HG03460 (cell line): ENCODE measurements around the gene IPO13.

Experiments used
- ATAC-seq: cut with Tn5 transposase; IDR thresholded peaks from one replicate; pipeline ENCODE4 v1.9.1; 2021; ENCODE audit not compliant: unreplicated experiment

The IPO13 gene, protein sequence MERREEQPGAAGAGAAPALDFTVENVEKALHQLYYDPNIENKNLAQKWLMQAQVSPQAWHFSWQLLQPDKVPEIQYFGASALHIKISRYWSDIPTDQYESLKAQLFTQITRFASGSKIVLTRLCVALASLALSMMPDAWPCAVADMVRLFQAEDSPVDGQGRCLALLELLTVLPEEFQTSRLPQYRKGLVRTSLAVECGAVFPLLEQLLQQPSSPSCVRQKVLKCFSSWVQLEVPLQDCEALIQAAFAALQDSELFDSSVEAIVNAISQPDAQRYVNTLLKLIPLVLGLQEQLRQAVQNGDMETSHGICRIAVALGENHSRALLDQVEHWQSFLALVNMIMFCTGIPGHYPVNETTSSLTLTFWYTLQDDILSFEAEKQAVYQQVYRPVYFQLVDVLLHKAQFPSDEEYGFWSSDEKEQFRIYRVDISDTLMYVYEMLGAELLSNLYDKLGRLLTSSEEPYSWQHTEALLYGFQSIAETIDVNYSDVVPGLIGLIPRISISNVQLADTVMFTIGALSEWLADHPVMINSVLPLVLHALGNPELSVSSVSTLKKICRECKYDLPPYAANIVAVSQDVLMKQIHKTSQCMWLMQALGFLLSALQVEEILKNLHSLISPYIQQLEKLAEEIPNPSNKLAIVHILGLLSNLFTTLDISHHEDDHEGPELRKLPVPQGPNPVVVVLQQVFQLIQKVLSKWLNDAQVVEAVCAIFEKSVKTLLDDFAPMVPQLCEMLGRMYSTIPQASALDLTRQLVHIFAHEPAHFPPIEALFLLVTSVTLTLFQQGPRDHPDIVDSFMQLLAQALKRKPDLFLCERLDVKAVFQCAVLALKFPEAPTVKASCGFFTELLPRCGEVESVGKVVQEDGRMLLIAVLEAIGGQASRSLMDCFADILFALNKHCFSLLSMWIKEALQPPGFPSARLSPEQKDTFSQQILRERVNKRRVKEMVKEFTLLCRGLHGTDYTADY

DNA sequence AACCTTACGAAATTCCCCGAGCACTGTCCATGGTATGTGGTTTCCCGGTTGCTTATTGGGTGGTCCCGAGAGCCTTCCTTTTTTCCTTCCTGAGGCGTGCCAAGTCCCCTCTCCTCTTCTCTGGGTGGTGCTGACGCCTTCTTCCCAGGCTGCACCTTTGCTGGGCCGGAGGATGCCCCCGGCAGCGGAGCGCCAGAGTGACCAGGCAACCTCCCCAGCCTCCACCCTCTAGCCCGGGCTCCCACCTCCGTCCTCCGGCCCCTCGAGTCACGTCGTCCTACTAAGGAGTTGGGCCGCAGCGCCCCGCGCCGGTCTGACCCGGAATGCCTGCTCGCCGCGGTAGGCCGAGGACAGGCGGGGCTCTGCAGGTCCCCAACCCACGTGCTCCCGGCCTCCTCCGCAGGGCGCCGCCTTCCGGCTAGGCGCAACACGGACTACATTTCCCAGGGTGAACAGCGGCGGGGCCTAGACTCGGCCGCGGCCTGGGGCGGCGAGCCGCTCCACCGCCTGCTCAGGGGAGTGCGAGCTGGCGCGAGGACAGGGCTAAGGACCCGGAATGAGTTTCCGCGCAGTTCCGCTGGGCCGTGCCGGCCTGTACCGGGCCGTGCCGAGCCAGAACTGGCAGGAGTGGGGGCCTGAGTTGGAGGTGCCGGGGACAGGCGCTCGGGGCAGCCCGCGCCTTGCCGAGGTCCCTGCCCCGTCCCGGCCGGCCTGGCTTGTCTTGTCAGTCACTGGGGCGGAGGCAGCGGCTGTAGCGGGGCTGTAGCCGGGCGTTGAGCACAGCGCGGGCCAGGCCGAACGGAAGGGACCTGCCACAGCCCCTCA is at the start of gene IPO13:
IPO13 (plus strand) TSS at position 715 of the 825 bp plus-strand sequence. CDS start 651 bp downstream, outside the sequence.
- ATAC-seq = peak; percentile 86

DNA sequence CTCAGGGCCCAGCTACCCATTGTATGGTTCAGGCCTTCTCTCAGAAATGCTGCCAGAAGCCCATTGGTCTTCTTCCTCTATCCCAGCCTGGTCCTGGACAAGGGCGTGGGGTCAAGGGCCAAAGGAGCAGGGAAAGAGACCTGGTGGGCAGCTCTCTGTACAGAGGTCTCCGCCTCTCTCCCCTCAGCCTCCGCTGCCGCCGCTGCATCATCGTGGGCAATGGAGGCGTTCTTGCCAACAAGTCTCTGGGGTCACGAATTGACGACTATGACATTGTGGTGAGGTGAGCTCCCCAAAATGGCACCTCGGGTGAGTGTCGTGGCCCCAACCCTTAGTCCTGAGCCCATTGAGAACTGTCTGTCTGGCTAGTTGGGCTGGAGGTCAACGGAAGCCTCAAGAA is 47.8 kb upstream of the IPO13 start:
- ATAC-seq = no peak

DNA sequence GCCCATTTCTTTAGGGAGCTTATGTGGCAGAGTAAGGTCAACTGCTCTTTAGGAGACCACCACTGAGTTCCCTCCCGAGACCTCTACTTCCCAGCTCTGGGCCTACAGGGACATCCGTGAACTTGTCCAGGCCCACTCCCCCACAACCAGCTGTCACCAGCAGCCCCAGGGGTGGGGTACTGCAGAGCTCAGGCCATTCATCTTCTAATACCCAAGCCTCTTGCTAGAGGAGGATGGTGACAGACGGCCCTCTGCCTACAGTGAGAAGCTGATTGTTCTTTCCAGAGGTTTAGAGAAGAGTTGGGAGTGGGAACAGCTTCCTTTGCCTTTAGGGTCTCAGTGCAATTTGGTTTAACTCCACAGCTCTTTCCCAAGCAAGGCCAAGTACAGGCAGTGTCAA is 46.4 kb upstream of the IPO13 start:
- no peak for ATAC-seq

DNA sequence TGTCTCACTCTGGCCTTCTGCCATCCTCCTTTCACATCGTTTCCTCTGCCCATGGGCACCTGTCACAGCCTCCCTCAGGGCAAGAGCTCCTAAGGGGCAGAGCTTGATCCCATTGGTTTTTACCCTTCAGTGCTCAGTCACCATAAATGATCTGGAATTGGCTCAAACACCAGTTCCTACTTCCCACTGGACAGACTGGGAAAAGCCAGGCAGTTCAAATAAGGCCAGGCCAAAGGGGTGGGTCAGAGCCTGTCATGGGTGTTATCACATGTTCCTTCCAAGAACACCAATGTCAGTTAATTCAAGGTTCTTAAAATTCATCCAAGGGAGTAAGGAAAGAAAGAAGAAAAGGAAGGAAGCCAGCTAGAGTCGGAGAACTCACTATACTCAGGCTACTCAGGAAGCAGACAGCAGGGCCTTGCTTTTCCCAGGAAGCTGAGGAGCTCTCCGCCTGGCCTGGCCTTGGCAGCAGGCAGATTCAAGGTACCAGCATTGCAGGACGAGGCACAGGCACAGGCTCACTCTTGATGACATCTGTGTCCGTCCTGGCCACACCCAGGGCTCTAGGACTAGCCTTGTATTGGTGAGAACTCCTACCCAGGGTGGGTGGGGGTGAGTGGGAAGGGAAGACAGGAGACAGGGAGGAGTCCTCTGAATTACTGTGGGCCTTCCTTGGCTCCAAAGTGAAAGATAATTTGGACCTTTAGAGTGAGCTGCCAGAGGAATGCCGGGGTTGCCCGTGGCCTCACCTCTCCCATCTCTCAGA is 45.4 kb upstream of the IPO13 start:
- ATAC-seq = no peak

DNA sequence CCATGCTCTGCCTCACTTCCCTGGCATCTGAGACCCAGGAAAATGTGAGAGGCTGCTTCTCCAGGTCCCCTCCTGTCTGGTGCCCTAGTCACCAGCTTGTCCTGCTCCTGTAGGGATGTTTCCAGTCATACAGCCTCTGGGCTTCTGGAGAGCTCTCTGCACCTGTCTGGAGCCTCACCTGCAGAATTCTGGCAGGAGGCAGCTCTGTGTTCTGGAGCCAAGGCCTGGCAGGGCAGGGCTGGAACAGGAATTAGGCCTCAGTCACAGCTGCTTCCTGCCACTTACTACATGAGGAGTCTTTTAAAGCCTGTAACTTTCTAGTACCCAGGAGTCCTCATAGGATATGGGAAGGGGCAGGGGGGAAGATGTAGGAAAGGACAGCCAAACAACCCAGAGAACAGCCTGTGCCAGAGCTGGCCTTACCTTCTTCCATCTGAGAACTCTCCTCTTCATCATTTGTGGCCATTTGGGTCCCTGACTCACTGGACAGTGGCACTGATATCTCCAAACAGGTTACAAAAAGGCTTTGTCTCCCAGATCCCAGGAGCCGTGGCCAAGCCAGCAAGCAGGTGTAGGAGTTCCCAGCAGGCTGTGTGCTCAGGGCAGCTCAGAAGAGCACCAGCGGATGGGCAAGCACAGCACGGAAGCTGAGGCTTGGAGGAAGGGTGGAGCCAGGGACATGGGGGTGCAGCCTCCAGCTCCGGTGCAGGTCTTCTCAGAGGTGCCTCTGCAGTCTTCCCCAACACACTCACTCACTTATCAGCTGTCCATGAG is 44.5 kb upstream of the IPO13 start:
- no peak for ATAC-seq

DNA sequence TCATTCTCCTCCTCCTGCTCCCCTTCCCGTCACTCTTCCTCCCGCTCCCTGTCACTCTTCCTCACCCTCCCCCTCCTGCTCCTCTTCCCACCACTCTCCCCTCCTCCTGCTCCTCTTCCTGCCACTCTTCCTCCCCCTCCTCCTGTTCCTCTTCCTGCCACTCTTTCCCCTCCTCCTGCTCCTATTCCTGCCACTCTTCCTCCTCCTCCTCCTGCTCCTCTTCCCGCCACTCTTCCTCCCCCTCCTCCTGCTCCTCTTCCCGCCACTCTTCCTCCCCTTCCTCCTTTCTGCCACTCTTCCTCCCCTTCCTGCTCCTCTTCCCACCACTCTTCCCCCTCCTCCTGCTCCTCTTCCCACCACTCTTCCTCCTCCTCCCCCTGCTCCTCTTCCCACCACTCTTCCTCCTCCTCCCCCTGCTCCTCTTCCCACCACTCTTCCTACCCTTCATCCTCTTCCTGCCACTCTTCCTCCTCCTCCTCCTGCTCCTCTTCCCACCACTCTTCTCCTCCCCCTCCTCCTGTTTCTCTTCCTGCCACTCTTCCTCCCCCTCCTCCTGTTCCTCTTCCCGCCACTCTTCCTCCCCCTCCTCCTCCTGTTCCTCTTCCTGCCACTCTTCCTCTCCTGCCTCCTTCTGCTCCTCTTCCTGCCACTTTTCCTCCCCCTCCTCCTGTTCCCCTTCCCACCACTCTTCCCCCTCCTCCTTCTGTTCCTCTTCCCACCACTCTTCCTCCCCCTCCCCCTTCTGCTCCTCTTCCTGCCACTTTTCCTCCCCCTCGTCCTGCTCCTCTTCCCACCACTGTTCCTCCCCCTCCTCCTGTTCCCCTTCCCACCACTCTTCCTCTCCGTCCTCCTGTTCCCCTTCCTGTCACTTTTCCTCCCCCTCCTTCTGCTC is 41.8 kb upstream of the IPO13 start:
- no peak for ATAC-seq

DNA sequence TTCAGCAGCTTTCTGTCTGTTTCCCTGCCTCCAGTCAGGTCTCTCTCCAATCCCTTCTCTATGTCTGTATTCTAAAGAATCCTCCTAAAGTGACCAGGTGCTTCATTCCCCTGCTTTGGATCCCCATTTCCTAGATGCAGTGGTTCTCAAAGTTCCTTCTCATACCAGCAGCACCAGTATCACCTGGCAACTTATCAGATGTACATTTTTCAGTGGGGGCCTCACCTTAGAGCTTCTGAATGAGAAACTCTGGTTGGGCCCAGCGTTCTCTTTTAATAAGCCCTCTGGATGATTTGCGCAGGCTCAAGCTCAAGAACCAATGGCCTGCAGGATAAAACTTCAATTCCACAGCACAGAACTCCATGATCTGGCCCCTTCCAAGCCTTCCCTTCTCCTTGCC is 38.5 kb upstream of the IPO13 start:
- no peak for ATAC-seq

DNA sequence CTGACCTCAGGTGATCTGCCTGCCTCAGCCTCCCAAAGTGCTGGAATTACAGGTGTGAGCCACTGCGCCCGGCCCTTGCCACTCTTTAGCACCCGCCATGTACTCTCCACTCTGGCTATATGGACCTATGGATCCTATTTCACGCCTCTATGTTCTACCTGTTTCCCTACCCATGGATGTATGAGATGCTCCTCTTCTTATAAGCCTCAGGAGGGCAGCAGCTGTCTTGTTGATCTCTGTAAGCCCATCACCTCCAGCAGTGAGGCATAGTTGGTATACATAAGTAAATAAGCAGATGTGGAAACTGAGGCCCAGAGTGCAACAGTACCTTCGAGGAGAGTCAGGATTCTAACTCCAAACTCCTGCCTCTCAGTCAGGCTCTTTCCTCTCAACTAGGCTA is 37.9 kb upstream of the IPO13 start:
- no peak for ATAC-seq

DNA sequence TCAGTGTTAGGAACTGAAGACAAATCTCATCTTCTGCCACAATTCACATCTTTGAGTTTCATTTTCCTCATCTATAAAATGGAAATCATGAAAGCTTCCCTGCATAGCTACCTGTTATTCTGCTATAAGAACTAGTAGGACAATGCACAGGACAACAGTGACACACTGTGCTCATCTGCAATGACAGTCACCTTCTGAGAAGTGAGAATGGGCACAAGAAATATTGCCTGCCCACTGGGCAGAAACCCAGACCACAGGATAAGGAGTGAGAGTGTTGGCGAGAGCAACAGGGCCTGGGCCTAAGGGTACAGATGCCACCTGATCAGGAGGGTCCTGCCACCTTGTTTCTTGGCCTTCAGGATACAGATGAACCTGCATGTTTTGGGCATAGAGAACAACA is 36.4 kb upstream of the IPO13 start:
- ATAC-seq = no peak

DNA sequence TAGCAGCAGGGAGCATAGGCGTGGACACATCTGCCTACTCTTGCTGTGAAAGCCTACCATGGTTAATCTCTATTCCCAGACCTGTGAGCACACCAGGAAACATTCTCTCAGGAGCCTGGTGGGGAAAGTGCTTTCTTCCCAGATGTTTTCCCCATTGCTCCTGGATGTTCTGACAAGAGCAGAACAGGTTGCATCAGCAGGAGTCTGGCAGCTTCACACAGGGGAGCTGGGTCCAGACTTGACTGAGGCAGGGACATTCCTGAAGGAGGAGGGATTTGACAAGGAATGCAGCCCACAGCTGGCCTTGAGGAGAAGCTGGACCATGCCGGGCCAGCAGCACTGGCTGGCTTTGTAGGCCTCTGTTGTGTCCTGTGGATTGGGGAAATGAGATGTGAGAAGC is 34.1 kb upstream of the IPO13 start:
- ATAC-seq = no peak

DNA sequence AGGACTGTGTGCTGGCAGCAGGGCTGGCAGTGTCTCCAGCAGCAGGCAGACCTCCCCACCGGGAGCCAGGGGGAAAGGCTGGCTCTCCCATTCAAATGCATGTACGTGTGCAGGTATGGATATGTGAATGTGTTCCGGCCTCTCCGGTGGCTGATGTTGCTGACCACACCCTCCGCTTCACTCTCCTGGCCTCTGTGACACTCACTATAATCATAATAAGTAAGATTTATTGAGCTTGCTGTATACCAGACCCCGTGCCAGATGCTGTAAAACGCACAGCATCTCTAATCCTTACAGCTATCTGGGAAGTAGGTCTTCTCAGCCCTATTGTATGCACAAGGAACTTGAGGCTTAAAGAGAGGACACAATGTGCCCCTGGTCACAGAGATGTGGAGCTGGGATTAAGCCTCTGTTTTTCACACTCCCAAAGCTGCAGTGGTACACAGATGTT is 33.7 kb upstream of the IPO13 start:
- ATAC-seq = no peak

DNA sequence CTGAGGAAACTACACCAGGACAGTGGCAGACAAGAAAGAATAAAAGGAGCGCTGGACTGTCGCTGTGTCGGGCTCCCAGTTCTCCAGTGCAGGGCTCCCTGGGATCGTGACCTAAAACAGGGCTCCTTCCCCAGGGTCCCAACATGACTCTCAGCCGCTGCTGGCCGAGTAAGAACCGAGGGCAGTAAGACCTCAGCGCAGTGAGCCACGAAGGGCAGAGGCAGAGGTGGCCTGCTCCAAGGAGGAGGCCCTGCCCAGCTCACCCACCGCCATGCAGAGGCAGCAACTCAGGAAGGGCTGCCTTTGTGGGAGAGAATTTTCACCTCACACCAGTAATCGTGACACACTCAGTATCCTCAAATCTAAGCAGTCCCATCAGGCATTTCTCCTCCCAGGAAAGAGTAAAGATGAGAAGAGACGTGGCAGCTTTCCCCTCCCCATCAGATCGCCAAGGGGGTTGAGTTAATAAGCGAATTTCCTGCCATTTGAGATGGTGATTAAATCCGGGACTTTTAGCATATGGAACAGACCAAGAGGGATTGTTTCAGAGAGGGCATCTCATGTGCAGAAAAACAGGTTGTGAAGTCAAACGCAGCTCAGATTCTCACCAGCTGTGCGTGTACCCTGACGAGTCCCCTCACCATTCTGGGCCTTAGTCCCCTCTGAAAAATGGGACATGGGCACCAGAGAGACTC is 32.9 kb upstream of the IPO13 start:
- ATAC-seq = no peak

DNA sequence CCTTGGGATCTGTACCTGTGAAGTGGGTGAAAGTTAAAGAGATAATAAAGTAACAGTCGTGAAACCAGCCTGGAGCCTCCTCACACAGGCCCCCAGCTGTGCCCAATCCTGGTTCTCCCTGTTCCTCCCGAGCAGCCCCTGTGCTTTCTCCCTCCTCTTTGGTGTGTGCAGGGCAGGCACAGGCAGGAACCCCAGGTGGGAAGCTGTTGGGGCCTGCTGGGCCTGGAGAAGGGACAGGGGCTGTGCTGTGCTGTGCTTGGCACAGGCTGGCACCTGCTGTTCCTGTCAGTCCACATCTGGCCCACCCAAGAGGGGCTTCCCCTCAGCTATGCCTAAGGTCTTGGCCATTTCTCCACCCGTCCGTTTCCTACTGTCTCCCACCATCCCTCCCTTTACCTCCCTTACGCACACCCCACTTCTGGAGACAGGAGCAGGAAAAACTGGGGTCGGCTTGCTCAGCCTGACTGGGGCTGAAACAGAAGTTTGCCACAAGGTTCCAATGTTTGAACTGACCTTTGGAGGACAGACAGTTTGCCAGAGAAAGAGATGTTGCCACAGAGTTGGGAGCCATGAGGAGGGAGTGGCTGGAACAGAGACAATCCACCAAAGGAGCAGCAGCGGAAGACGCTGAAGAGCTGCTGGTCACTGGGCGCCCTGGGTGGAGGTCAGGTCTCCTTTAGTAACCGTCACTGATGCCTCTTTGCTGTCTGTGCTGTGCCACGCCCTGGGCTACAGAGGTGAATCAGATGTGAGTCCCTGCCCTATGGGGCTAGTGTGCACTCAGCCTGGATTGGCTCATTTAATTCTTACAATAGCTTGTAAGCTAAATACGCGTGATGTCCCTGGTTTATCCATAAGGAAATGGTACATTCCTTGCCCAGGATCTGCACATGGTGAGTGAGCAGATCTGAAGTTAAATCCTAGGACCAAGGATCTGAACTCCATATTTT is 31.9 kb upstream of the IPO13 start:
- no peak for ATAC-seq

DNA sequence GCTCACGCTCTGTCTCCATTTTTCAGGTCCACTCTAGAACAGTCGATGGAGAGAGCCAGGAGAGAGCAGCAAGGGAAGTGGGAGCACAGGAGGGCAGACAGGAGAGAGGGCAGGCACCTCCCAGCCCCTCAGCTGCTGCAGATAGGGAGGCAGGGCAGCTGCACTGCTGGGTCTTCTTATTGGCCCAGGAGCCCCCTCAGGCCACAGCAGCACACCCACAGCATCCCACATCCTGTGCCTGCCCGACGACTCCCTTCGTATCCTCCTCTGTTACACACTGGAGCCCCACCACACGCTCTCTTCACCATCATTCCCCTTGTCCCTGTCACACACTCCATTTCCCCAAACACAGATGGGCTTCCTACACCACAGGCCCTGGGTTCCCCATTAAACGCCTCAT is 26.8 kb upstream of the IPO13 start:
- ATAC-seq = no peak

DNA sequence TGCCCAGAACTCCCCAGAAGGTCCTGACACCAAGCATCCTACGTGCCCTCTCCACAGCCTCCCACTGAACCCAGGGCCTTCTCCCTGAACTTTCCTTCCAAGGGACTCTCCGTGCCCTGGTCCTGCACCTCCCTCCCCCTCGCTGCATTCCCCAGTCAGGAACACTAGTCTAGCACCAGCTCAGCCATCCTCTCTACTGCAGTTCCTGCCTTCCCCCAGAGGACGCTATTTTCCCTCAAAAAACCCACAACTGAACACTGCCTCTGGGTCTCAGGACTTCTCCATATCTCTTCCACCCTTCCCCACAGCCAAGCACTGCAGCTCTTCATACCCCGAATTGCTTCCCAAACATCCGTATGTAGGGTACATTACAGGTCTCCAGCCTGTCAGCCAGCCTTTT is 25.7 kb upstream of the IPO13 start:
- ATAC-seq = no peak

DNA sequence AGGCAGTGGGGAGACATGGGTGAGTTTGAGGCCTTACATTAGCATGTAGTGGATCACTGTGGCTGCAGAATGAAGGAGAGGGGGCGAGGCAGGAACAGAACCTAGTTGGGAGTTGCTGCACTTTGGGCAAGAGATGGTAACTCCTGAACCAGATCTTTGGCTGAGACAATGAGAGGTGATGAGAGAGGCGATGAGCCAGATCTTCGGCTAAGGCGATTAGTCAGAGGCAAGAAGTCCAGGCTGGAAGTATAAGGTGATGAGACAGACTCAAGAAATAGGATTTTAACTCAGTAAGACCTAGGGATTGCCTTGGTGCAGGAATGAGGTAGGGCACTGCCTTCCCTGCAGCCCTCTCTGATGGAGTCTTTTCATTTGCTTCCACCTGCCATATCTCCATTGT is 22.2 kb upstream of the IPO13 start:
- no peak for ATAC-seq

DNA sequence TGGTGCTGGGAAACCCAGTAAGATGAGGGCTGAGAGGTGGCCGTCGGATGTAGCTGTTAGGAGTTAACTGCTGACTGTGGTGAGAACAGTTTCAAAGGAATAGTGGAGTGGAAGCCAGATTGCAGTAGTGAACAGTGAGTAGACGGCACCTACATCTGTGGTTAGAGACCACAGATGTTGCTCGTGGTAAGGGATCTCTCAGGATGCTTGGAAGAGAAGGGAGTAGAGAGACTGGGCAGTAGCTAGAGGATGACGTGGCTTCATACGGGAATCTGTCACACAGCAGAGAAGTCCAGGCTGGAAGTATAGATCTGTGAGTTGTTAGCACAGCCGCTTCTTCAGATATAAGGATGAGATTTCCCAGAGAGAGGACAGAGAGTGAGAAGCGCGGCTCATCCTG is 20.9 kb upstream of the IPO13 start:
- no peak for ATAC-seq
